Pancreas (tissue), 10 donors: ENCODE data around the gene CDH20. TPM values are rescaled to one million over a fixed set of nuclear protein-coding genes. Genes with fewer than 3 reads are reported as not detected.
A peak's percentile ranks its signal among the peaks of the same experiment; 100 is the strongest.

ENCODE experiments used
- ATAC-seq, 4 donors: fragments of 200-7000 bp; cut with Tn5 transposase; one replicate each; pipeline versions ENCODE4 v1.8.0 to v1.9.1; 2020; ENCODE audit warnings: mild to moderate bottlenecking in 4 of 4, moderate library complexity in 4 of 4
- DNase-seq, 6 donors: peaks; one replicate each; pipeline ENCODE4 v3.0.0-alpha.2; 2020
- FAIRE-seq: peaks from 2 replicates; lab custom pipeline; 2012; peaks lifted over from hg19 to GRCh38; lab: Jason Lieb, UNC
- H3K27ac ChIP-seq, 4 donors: fragments of 200-600 bp; sonication (generic); 1 replicate in 3 of 4; 2 replicates in 1 of 4; pipeline versions ENCODE4 v1.5.0 to v1.8.0; 2020
- H3K27me3 ChIP-seq, 4 donors: fragments of 200-600 bp; one replicate each; pipeline ENCODE4 v1.8.0; 2021
- H3K36me3 ChIP-seq, 3 donors: fragments of 200-600 bp; sonication (generic) in 1 of 3; one replicate each; pipeline versions ENCODE4 v1.5.0 to v1.8.0; 2020 to 2021
- H3K4me1 ChIP-seq, 3 donors: fragments of 200-600 bp; one replicate each; pipeline ENCODE4 v1.8.0; 2021
- H3K4me3 ChIP-seq, 4 donors: fragments of 200-600 bp; sonication (generic) in 2 of 4; one replicate each; pipeline versions ENCODE4 v1.5.0 to v1.8.0; 2020 to 2021
- H3K9me3 ChIP-seq, 4 donors: fragments of 200-600 bp; one replicate each; pipeline ENCODE4 v1.8.0; 2021
- WGBS, 2 donors: extraction: QIAGEN DNeasy Blood & Tissue Kit; methylation state at CpG; one replicate each; pipeline ENCODE4 v1.1.7; 2013; 5-methylcytosine and 5-hydroxymethylcytosine counted together
- intact Hi-C, 3 donors: fragments of 100-400 bp; cut with DNase I; formaldehyde crosslinking; loops; one replicate each; pipeline versions ENCODE4 v1.11.1 to v1.14.2; 2022
- polyA plus RNA-seq, 2 donors: library from polyadenylated mRNA; stranded (reverse); fragments of 200-250 nt; gene quantifications; one replicate each; pipeline ENCODE4 v1.2.3, GENCODE V29; 2013
- total RNA-seq, 6 donors: library from RNA; stranded (reverse); fragmentation: NEBNext Ultra II Directional in 4 of 6; extraction: Animal tissue kit (Norgen Biotek cat#: 25700) in 4 of 6; gene quantifications; one replicate each; pipeline versions ENCODE4 v1.2.1 to v1.2.4, GENCODE V29; 2021 to 2023
- TF ChIP-seq, protein P1 (sequence below), 4 donors: fragments of 200-600 bp; sonication (generic) in 3 of 4; IDR thresholded peaks; one replicate each; pipeline versions ENCODE4 v1.5.0 to v1.8.0; 2021; ENCODE audit warnings: antibody characterized with exemption in 4 of 4
- donor health status: healthy with polysubstance abuse.
- donor health status: DM: no; HTN: no; CAD: no; lungs with moderate emphysema.
- donor health status: DM: no; HTN: no; CAD: no.
- donor health status: control.
- donor health status: control.
- donor health status: Bipolar disorder and iron deficiency.
- donor health status: DM: yes; HTN: yes; CAD: no.
- donor health status: DM: no; HTN: no; CAD: no.
- donor health status: DM: no; HTN: no; CAD: no.
- donor health status: DM: yes; HTN: yes; CAD: no.

CDH20 gene
- total and polyA plus RNA-seq, 8 donors = 0.02 to 0.17 TPM; not detected in 6

DNA sequence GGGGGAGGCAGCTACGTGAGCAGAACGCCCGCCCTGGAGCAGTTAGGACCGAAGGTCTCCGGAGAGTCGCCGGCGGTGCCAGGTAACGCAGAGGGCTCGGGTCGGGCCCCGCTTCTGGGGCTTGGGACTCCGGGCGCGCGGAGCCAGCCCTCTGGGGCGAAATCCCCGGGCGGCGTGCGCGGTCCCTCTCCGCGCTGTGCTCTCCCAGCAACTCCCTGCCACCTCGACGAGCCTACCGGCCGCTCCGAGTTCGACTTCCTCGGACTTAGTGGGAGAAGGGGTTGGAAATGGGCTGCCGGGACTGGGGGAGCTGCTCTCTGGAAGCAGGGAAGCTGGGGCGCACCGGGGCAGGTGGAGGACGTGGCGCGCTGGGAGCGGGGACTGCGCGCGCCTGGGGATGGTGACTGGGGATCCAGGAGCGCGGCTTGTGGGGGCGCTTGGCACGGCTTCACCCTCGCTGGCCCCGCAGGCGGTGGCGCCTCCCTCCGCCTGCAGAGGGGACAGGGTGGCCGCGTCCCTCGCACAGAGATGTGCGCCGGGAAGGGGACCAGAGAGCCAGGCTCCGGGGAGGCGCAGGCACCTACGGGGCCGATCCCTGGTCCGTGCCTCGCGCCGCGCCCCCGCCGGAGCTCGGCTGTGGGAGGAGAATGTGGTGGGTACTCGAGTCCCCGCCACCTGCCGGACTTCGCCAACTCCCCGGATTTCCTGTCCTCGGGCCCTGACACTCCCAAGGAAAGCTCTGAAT, 688 bp downstream of the CDH20 start:
- no peak for FAIRE-seq
- no peaks in the 10 kb centered on the region for H3K9me3 ChIP-seq
- no peaks in the 10 kb centered on the region for H3K36me3 ChIP-seq
- peaks cover 0 to 15% (median 1%) of the 10 kb centered on the region in 4 donors for H3K27me3 ChIP-seq
- H3K4me3 ChIP-seq = peak overlapping the region in 1 of 4 donors; percentile 26
- WGBS, 2 donors = 1 to 2% methylated on average over 58 to 73 of the region's 73 CpGs
- no peaks in the 10 kb centered on the region for H3K4me1 ChIP-seq
- peak in 2 of 6 donors; percentile 55 to 70 for DNase-seq
- intact Hi-C loops = no loop called here
- peak in 2 of 4 donors; percentile 43 to 52 for ATAC-seq
- TF ChIP-seq, protein P1, sequence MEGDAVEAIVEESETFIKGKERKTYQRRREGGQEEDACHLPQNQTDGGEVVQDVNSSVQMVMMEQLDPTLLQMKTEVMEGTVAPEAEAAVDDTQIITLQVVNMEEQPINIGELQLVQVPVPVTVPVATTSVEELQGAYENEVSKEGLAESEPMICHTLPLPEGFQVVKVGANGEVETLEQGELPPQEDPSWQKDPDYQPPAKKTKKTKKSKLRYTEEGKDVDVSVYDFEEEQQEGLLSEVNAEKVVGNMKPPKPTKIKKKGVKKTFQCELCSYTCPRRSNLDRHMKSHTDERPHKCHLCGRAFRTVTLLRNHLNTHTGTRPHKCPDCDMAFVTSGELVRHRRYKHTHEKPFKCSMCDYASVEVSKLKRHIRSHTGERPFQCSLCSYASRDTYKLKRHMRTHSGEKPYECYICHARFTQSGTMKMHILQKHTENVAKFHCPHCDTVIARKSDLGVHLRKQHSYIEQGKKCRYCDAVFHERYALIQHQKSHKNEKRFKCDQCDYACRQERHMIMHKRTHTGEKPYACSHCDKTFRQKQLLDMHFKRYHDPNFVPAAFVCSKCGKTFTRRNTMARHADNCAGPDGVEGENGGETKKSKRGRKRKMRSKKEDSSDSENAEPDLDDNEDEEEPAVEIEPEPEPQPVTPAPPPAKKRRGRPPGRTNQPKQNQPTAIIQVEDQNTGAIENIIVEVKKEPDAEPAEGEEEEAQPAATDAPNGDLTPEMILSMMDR (IDR thresholded peaks at IDR 0.05) = no peak
- H3K27ac ChIP-seq = no peak overlapping the region

DNA sequence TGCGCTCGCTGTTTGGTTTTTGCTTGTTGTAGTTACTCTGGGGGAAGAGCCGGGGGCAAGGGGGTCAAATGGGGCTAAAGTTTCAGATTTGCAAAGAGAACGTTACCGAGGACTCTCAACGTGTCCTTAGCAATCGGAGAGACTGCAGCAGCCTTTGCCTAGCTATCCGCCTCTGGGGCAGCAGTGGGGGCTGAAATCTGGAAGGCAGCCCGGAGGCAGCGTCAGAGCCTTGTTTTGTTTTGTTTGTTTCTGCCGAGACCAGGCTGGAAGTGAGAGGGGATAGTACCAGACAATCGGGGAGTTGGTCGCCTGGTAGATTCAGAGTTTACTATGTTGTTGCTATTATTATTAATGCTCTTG, 1.2 kb downstream of the CDH20 start:
- no peak for DNase-seq
- H3K36me3 ChIP-seq = no peaks in the 10 kb centered on the region
- TF ChIP-seq, protein P1 (IDR thresholded peaks at IDR 0.05) = no peak
- WGBS, 2 donors = 1% methylated on average over 13 of the region's 13 CpGs
- intact Hi-C loops = no loop called here
- no peak overlapping the region for H3K27ac ChIP-seq
- ATAC-seq = no peak
- H3K9me3 ChIP-seq = no peaks in the 10 kb centered on the region
- no peaks in the 10 kb centered on the region for H3K4me1 ChIP-seq
- peaks cover 0 to 15% (median 1%) of the 10 kb centered on the region in 4 donors for H3K27me3 ChIP-seq
- H3K4me3 ChIP-seq = peak overlapping the region in 1 of 4 donors; percentile 26
- FAIRE-seq = no peak

DNA sequence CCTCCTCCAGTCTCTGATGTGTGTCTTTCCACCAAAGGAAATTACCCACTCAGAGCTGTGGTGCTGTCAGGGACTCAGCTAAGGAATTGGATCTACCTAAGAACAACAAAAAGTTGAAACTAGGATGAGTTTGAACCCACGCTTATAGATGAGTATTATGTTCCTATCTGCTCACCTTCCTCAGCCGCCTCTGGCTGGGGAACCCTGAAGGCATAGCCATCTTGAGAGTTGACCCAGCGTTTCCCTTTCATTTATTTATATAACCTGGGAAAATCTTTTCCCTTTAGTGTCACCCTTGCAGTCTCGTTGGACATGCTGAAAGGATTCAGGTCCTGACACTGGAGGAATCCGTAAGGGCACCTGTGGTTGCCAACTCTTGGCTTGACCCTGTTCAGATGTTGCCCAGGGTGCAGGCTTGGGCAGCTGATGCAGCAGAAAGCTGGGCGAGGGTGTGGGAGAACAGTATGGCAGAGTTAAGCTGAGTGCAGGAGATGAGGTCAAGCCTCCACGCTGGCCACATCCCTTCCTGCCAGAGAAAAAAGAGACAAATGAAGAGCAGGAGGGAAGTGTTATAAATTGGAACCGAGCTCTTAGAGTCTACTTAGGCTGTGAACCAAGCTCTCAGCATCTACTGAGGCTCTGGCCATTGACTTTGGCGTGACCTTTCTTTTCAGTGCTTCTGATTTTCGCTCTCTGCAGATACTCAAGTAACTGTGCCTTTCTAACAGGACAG, 1.9 kb downstream of the CDH20 start:
- Histone ChIP-seq H3K9me3 (no peaks in the 10 kb centered on the region), H3K27ac (no peak overlapping the region), H3K4me1 (no peaks in the 10 kb centered on the region), H3K27me3 (peaks cover 0 to 15% (median 1%) of the 10 kb centered on the region in 4 donors), H3K36me3 (no peaks in the 10 kb centered on the region), H3K4me3 (no peak overlapping the region)
- intact Hi-C loops = no loop called here
- TF ChIP-seq, protein P1 (IDR thresholded peaks at IDR 0.05) = no peak
- DNase-seq (no peak), ATAC-seq (no peak), FAIRE-seq (no peak)
- 38 to 43% methylated on average over 10 of the region's 10 CpGs for WGBS, 2 donors

DNA sequence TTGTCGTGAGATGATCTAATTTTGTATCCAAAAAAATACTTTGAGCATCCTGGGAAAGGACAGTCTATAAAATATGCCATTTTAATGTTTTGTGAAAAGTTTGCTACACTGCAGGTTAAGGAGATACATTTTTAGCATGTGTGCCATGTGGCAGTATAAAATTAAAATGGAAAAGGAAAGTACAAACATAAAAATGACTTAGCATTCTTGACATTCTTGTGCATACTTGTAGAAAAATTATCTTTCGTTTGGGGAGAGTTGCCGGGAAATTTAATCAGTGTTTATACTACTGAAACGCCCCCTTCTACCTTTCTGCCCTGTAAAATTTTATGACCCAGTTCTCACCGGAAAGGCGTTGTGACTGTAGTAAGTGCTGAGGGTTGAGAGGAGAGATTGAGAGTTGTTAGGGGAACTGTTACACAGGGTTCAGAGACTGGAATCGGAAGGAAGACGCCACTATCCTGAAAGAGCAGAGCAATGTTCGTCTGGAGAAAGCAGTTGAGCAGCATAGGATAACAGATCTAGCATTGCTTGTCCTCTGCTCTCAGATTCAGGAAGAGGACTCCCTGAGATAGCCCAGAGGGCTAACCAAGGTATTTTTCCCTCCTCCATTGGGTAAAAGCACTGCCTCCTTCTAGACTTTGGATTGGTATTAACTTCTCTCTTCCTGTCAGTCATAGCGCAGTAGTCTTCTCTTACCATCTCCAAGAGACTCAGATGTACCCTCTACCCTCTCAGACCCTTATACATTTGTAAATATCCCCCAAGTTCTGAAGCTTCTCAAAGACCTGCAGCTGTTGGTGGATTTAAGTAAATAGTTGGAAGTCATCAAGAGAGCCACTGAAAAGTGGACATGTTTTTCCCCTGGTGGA, 2.7 kb downstream of the CDH20 start:
- no peak for DNase-seq
- Histone ChIP-seq H3K9me3 (no peaks in the 10 kb centered on the region), H3K4me1 (no peaks in the 10 kb centered on the region), H3K27ac (no peak overlapping the region), H3K36me3 (no peaks in the 10 kb centered on the region), H3K4me3 (no peak overlapping the region), H3K27me3 (peaks cover 0 to 15% (median 1%) of the 10 kb centered on the region in 4 donors)
- no peak for FAIRE-seq
- intact Hi-C loops = no loop called here
- no peak for ATAC-seq
- TF ChIP-seq, protein P1 (IDR thresholded peaks at IDR 0.05) = no peak
- 35 to 47% methylated on average over 10 of the region's 10 CpGs for WGBS, 2 donors
